GM21526 (cell line): ENCODE results near the gene PNCK.

Source experiments
- ATAC-seq: cut with Tn5 transposase; IDR thresholded peaks from one replicate; pipeline ENCODE4 v1.9.1; 2021; ENCODE audit warnings: moderate library complexity; ENCODE audit not compliant: unreplicated experiment, low FRiP score

PNCK gene

DNA sequence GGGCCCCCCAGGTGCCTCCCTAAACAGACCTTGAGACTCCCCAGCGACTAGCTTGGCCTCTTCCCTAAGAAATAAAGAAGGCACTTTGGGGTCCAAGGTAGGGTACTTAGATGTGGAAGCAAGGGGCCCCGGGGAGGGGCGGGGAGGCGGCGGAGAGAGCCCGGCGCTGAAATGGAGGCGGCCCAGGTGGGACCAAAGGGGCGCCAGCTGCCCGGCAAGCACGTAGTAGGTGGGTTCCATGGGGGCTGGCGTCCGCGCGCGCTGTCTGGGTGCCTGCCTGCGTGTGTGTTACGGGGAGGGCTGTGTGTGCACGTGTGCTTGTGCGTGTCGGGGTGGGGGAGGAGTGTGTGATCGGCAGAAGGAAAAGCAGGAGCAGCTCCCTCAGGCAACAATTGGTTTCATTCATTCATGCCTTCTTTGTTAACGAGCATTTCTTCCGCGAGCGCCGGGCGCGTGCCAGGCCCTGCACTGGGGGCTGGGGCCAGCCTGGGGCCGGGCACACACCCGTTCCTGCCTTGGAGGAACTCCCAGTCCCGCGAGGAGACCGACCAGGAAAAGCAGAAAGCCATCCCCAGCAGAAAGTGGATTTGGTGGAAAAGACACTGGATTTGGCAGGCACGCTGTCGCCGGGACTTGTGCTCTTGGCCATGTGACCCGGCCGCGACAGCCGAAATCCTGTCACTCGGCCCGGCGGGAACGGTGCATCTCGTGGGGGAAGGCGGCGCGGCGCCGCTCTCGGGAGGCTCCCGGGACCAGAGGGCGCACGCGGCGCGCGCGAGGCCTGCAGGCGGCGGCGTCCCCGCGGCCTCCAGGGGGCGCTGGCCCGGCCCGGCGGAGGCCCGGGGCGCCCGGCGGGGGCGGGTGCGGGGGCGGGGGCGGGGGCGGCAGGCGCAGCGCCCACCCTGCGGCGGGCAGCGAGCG lies 29.9 kb downstream of the PNCK start:
- ATAC-seq: no peak

GRCh38 chrX:153642655-153643430 lies 30.8 kb downstream of the PNCK start:
- no peak for ATAC-seq

- ATAC-seq: no peak
Measured at GRCh38 chrX:153642051-153642654, 31.5 kb downstream of the PNCK start.

- ATAC-seq: no peak
Measured at GRCh38 chrX:153641627-153642026, 32.0 kb downstream of the PNCK start.

DNA sequence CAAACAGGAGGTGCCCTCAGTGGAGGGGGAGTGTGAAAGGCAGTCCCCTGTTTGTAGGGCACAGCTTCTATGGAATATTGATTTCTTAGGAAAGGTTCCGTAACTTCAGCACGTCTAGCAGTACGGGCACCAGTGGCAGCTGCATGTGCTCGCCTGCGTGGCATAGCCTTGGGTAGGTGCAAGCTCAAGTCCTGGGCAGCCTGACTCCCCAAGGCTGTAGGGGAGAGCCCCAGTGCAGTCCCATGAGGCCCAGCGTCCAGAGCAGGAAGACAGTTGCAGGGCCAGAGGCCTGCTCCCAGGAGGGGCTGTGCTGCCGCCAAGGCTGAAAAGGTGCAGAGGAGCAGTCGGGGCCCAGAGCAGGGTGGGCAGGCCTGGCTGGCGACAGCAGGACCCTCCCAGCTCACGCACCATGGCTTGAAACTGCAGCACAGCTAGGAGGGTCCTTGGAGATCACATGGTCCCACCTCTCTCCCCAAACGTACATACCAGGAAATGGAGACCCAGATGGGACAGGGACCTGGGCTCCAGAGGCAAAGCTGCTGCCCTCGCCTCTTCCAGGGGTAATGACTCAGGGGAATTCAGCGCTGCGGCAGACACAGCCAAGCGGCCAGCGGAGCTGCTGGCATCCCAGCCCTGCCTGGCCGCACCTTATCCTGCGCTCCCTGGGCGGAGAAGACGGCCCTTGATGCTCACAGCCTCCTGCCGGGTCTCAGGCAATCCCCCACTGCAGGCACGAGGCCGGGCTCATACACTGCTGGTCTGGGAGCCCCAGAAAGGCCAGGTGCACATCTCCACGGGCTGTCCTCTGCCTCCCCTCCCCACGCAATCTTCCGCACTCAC lies 32.7 kb downstream of the PNCK start:
- ATAC-seq: no peak

DNA sequence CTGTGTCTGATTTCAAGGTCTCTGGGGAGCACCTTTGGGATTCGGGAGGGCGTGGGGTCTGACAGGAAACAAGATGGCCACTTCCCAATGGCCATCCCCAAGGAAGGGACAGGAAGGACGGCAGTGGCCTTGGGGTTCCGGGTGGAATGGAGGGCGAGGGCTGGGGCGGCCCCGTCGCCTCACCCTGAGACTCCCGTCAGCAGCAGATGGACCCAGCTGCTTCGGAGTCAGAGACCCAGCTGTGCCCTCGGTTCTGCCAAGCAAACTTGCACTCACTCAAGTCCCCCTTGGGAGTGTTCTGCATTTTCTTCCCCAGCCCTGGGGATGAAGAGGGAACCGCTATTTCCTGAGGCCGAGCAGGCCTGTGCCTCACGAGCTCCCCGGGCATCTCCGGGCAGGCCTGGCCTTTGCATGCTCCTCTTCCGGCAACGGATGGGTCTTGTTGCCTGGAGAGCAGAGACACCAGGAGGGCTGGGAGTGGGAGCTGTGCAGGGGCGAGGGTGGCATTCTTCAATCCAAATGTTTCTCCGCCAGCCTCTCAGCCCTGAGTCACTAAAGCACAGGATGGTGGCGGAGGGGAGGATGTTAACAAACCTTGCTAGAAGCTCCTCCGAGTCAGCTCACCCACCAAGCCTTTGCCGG lies 33.4 kb downstream of the PNCK start:
- no peak for ATAC-seq

DNA sequence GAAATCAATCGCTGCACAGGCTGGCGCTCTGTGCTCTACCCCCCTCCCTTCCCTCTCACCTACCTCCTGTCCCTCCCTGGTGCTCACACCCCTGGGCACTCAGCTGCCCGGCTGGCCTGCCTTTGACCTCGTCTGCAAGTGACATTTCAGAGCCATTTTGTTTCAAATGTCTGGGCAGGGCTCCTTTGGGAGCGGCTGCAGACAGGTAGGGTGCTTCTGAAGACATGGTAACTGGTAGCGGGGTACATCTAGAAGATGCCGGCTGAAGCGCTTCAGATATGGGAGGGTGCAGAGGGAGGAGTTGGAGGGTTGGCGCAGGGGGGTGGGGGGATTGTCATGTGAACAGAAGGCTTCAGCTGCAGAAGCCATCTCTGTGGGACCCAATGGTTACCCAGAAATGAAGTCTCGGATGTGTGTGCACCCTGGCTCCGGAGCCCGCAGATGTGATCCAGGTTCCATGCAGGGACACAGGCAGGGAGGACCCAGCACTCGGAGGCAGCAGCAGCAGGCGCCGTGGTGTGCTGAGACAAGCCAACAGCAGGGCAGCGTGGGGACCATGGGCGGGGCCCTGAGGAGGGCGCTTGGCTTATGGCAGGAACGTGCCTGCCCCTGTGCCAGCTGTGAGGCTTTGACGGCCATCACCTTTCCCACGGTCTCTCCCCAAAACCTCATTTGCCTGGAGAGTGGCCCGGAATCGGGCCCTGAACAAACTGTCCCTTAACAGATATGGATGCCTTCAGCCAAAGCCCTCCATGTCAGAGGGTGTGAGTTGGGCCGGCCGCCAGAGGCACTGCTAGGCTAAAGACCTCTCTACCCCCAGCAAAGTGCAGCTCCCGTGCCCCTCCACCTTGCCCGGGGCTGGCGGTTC lies 34.2 kb downstream of the PNCK start:
- no peak for ATAC-seq

- ATAC-seq: no peak
Measured at GRCh38 chrX:153638436-153639176, 35.0 kb downstream of the PNCK start.

- ATAC-seq: no peak
Measured at GRCh38 chrX:153638041-153638371, 35.6 kb downstream of the PNCK start.

DNA sequence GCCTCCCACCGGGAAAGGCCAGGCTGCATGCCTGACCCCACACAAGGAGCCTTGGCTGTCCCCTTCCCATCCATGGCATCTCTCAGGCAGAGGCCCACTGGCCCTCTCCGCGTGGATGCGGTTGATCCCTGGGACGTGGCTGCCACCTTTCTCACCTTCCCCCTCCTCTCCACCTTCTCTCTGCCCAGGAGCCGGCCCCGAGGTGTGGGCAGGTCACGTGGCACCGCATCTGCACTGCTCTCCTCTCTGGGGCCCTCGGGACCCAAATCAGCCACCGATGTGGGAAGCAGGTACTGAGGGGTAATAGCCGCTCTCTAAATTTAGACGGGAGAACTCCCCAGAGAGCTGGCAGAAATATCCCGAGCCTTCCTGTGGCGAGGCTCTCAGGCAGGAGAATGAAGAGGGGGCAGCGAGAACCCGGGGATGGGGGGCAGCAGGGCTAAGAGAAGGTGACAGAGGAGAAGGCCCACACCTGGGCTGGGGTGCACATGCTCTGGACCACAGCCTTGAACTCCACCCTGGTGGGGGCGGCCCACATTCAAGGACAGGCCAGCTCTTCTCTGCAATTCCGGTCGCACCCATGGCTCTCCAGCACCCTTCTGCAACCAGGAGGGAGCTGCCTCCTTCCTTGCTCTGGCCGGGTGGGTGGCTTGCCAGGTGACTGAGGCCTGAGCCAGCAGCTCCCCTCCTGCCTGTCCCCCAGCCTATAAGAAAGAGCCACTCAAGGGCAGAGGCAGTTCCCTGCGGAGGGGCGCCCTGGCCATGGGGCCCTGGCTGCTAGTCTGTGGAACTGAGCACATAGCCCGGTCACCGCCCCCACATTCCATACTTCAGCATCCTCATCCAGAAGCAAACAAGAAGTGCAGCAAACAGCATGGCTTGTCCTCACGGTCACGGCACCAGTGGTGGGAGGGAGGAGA lies 36.2 kb downstream of the PNCK start:
- ATAC-seq: no peak

DNA sequence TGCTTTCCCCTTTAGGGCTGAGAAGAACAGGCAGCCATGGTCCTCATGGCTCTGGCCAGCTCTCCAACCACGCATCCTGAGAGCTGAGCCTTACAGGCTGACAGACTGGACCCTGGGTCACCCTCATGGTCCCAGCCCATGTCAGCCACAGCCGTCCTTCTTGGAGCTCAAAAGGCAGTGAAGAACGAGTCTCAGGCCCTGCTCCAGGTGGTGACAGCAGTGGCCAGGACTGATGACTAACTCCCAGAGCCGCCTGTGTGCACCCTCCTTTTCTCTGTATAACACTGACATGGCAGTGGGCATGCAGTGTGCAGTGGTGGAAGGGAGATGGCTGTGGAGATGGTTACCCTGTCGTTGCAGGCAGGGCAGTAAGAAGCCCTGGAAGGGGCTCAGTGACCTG lies 36.9 kb downstream of the PNCK start:
- ATAC-seq: no peak

DNA sequence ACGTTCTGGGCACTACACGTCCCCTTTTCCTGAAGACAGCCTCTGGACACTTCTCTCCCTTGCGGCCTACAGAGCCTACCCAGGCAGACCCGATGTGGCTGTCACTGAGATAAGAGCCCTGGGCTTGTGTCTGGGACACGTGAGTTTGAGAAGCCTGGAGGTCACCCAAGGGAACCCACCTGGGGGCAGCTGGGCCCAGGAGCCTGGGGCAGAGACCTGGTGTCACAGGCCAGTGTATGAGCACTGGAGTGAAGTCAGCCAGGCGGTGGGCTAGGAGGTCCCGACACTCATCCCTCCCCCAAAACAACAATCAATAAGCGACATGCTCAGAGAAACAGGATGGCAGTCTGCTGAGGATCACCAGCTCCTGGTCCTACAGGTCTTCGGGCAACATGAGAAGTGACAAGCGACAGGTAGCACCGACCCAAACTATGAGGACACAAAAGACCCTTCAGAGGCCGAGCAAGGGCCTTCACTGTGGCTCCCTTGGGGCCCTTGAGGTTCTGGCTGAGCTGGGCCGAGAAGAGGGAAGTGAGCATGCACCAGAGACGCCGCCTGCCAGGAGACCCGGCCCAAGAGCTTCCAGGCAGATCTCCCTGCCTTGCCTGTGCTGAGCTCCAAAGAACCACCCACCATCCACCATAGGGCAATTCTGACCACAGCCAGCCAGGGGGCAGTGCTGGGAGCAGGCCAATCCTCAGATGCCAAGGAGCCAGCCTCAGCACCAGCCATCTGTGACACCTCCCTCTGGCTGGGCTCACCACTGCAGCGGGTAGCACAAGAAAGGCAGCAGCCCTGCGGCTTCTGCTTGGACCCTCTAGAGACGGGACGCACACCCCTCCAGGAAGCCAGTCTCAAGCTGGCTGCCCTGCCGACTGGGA lies 37.6 kb downstream of the PNCK start:
- no peak for ATAC-seq

- no peak for ATAC-seq
Measured at GRCh38 chrX:153635388-153635787, 38.2 kb downstream of the PNCK start.

DNA sequence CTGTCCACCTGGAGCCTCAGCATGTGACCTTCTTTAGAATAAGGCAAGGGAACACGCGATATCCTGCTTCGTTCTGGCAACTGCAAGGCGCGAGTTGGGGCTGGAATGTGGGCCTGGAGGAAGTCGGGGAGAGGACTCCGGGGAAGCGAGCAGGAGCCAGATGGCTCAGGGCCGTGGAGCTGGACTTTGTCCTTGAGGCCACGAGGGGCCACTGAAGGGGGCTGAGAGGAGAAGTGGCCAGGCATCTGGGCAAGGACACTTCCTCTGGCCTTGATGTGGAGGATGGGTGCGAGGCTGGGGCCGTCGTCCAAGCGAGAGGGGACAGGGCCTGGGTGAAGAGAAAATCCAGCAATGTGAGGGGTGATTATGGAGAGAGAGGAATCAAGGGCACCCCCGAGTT lies 38.8 kb downstream of the PNCK start:
- ATAC-seq: no peak

DNA sequence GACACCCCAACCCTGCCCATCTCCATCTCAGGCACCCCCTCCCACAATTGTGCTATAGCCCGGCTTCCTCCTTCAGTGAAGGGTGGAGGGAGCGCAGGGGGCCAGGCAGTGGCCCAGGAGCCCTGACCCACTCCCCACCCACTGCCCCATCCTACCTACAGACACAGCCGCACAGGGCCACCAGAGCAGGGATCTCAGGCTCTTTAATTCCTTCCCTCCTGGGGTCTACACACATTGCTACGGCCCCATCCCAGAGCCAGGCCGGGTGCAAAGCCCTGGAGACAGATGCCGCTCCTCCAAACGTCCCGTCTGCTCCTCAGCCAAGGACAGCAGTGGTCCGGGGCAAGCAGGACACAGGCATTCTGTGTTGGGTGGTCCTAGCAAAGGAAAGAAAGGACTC lies 39.4 kb downstream of the PNCK start:
- ATAC-seq: no peak

DNA sequence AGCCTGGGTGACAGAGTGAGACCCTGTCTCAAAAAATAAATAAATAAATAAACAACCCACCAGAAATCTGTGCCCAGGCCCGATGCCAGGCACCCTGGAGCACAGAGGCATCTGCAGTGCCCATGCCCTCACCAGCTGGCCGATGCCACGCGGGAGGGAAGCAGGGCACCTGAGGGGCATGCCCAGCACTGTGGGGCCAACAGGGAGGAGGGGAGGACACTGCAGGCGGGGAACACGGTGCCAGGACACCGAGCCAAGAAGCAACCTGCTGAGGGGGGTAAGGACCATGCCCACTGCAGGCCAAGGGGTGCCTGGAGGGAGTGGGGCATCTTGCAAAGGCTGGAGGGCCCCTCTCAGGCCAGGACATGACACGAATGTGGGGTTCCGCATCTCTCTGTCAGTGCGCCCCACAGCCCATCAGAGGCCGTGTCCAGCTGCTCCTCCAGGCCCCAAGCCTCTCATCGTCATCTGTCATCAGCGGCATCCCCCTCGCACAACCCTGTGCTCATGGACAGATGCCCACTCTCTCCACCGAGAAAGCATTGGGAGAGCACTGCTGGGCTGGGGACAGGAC lies 39.9 kb downstream of the PNCK start:
- no peak for ATAC-seq
